Fibroblast of upper back skin (primary cell): ENCODE measurements around the gene NSG1.

Source experiments
- DNase-seq: peaks from one replicate; pipeline ENCODE4 v3.0.0-alpha.2; 2013

Gene NSG1

DNA sequence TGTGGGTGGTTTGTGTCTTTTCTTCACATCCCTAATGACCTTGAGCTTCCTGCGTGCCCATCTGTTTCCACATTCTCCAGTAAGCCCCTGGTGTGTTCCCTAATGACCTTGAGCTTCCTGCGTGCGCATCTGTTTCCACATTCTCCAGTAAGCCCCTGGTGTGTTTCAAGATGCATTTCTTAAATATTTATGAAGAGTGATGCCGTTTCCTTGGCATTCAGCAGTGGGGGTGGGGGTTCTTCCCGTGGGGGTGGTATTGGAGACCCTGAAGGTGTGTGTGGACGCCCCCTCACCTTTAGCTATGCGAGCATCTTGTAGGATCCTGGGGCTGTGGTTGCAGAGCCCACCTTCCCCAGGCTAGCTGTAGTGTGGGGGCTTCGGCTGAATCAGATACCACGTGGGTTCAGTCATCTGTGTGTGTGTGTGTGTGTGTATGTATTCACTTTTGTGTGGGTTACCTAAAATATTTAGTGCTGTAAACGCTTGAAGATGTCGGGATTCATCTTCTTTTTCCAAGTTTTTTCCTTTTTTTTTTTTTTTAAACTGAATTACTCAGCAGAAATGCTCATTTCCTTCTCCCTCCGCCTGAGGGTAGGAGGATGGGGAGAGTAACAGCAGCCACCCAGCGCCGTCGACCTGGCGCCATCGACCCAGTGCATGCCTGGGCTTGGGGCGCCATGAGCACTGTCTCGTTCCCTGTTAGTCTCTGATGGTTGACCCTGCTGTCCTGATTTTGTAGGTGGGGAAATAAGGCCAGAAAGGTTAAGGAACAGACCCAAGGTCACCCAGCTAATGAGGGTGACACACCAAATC, 9.9 kb downstream of the NSG1 start:
- peak; percentile 53 for DNase-seq

DNA sequence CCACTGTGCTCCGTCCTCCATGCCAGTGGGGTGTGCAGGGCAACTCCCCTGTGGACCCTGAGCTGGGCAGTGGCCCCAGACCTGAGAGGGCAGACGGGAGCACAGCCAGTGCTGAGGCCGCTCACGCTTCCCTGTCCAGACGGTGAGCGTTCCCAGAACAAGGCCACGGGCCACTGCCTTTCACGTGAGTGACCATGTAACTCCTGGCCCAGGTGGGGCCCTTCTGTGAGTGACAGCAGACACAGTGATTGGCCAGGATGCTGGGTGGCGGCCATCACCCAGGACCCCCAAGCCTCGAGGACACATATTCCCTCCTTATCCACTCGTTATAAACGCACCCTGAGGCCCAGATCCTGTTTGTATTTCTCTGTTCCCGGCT, 10.5 kb downstream of the NSG1 start:
- DNase-seq, result no peak

DNA sequence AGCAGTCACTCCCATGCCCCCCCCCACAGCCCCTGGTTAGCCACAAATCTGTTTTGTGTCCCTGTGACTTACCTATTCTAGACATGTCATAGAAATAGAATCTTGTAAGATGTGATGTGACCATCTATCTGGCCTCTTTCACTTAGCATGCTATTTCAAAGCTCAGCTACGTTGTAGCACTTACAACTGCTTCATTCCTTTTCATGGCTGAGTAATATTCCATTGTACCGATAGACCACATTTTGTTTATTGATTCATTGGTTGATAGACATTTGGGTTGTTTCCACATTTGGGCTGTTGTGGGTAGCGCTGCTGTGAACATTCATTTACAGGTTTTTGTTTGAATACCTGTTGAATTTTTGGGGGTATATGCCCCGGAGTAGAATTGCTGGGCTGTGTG, 11.5 kb downstream of the NSG1 start:
- no peak for DNase-seq

DNA sequence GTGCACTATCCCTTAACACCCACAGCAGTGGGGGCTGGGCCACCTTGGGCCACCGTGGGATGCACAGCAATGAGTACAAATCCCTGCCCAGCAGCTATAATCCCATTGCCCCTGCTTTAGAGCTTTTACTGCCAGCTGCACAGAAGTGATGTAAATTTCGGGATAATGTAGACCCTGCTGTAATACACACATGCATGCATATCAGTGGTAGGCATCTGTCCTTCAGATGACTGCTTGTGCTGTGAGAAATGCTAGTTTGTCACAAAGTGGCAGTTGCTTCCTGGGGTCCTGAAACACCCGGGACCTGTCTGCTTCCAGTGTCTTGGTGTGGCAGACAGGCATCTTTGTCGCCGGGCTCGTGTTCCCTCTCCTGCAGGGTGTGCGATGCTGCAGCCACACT, 14.1 kb downstream of the NSG1 start:
- DNase-seq, result no peak

DNA sequence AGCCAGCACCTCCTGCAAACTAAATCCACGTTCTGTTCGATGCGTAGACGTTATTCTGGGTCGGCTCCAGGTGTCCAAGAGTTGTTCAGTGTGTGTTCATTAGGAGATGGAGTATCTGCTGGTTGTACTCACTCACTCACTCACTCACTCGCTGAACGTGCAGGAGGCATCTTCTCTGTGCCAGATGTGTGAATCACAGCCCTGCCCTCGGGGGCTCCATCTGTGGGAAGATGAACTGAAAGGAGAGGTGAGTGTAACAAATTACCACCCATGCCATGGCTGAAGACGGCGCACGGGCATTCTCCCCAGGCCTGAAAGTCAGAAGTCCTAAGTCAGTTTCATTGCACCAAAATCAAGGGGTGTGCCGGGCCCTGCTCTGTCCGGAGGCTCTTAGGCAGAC, 16.1 kb downstream of the NSG1 start:
- peak; percentile 13 for DNase-seq

DNA sequence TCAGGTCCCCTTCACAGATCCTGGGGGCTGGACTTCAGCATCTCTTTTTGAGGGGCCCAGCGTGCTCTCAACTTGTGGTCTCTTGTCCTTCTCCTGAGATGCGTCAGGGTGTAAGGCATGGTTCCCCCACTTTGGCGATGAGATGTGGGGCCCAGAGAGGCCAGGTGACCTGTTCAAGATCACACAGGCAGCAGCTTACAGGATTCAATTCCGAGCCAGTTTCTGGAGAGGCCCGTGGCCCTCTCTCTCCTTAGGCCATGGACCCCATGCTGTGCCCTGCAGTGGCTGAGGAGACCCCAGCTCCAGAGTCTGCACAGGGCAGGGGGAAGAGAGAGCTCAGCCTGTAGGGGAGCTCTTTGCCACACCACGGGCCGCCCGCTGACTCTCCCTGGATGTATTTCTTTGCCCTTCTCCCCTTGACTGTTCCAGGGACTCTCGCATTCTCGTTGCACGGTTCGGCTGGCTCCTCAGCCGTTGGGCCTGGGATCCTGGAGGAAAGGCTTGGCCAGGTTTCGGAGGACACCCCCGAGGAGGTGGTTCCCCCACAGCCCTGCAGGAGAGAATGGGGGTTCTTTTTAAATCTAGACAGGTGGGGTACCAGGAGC, 18.6 kb downstream of the NSG1 start:
- no peak for DNase-seq

DNA sequence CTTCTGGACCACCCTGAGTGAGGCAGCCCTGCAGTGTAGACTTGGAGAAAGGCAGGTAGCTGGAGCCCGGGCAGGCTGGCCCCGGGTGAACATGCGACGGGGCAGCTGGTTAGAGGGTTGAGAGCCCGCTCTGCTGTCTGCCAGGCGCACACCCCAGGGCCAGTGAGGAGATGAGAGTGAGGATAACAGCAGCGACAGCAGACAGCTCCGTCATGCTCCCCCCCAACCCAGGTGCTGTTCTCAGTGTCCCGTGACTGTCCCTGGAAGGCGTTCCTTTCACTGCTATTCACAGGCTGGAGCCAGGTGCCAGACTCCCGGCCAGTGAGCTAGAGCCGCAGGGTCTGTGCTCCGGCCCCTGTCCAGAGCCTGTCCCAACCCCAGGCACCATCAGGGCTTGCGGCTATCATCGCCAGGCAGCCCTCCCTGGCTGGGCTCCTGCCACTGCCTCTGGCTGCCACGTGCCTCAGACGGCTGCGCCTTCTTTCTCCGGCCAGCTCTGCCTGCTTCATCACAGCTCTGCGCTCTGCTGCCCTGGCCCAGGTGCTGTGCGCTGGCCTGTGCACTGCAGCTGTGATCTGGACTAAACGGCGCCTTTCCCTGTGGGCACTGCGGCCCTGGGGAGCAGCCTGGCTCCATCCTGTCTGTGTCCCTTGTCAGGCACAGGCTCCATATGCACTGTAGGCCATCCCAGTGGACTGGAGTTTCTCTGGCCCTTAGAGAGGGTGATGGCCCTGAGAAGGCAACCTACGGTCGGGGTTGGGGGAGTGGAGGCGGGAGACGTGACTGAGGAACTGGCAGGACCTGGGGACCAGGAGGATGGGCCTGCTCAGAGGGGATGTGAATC, 19.8 kb downstream of the NSG1 start:
- DNase-seq, result no peak

DNA sequence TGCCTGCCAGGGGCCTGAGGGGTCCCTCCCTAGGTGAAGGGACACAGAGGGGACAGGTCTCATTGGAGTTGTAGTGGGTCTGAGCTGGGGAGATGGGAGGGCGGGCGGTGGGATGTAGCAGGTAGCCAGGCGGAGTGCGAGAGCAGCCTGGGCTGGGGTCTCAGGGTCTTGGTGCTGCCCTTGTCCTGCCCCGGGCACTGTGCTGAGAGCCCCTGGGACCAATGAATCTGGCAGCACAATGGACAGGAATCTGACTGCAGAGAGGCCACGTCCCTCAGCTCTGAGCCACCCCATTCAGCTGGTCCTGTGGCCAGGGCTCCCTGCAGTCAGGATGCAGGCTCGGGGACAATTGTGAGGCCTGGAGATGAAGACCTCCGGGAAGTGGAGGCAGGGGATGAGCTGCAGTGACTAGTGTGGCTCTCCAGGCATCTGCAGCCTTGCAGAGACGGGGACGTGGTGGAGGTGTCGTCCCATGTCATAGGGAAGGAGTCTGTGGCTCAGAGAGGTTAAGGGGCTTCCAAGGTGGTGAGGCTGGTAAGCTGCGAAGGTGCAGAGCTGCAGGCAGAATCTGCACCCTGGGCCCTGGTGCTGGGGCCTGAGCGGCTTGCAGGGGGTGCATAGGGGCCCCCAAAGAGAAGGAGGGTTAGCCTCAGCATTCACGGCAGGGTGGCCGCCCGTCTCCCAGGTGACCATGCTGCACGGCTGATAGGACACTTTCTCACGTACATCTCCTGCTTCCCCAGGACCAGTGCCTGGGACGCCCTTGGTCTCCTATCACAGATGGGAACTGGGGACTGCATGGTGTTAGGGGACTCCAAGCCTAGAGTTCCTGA, 20.6 kb downstream of the NSG1 start:
- DNase-seq, result no peak

DNA sequence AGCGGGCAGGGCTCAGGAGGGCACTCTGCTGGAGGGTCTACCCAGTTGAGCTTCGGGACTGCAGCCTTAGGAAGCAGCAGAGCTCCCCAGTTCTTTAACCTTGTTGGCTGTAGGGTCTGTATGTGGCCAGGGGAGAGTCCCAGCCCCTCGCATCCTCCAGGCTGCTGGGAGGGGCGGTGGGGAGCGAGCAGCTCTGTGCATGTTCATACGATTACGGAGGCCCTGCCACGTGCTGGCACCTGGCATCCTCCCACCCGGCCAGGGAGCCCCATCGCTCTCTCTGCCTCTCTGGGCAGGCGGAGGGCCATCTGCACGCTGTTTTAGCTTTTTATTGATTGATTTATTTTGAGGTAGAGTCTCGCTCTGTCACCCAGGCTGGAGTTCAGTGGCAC, 21.2 kb downstream of the NSG1 start:
- no peak for DNase-seq

DNA sequence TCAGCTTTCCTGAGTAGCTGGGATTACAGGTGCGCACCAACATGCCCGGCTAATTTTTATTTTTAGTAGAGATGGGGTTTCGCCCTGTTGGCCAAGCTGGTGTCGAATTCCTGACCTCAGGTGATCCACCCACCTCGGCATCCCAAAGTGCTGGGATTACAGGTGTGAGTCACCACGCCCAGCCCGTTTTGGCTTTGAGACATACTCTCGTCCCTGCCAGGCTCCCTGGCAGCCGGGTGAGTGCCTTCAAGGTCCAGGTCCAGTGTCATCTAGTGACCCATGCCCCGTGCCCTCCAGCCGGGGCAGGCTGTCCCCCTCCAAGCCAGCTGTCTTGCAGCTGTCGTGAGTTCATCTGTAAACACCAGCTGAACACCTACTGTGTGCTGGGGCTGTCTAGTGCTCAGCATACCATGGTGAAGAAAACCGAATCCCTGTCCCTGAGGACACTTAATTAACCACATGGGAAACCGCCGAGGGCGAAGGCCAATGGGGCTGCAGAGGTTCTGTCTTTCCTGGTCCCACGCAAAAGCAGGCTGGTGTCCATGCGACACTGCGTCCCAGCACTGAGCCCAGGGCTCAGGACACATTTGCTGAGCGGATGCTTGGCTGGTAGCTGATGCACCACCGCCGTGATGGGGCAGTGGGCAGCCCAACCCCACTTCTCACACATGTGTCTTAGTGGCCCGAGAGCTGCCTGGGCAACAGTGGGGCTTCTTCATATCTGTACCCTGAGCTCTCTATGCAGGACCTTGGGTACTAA, 21.9 kb downstream of the NSG1 start:
- DNase-seq, result no peak

DNA sequence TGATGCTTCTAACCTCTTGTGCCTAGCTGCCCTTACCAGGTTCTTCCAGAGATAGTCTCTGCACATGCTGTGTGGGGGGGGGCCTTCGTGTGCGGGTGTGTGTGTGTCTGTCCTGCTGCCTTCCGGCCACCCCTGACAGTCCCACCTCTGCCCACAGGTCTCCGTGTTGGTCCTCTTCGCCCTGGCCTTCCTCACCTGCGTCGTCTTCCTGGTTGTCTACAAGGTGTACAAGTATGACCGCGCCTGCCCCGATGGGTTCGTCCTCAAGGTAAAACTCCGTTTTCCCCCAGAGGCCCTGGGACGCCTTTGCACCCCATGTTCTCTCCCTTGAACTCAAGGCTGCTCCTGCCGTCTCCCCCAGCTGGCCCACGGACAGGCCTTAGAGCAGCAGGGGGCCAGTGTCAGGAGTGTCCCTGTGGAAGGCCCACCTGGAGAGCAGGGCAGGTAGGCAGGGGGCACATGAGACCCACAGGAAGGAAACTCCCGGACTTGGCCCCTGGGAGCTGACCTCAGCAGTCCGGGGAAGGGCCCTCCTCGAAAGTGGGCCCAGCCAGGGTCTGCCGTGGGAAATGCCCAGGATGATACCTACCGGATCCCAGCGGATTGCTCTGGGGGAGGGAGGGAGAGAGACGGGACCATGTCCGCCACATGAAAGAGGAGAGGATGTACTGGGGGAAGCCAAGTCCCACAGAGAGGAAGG, 22.7 kb downstream of the NSG1 start:
- DNase-seq, result no peak

DNA sequence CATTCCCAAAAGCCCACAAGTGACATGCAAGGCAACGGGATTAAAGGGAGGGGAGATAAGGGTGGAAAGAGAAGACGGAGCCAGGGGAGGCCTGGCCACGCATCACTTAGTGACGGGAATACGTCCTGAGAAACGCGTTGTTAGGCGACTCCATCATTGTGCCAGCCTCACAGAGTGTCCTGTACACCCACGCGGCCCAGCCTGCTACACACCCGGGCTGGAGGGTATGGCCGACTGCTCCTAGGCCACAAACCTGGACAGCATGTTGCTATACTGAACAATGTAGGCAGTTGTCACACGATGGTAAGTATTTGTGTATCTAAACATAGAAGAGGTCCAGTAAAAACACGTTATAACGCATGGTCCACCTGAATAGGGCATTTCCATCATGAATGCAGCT, 23.4 kb downstream of the NSG1 start:
- DNase-seq, result no peak

DNA sequence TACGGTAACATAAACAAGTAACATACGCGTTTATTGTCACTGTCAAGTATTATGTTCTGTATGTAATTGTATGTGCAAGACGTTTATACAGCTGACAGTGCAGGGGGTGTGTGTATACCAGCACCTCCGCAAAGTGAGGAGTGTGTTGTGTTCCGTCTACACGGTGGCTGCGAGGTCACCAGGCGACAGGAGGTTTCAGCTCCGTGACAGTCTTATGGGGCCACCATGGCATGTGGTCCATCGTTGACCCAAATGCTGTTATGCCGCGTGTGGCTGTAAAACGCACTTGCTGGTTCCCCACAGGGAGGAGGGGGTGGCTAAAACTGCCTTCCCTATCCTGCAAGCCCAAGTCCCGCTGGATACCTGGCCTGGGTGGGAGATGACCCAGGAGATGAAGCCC, 25.0 kb downstream of the NSG1 start:
- no peak for DNase-seq

DNA sequence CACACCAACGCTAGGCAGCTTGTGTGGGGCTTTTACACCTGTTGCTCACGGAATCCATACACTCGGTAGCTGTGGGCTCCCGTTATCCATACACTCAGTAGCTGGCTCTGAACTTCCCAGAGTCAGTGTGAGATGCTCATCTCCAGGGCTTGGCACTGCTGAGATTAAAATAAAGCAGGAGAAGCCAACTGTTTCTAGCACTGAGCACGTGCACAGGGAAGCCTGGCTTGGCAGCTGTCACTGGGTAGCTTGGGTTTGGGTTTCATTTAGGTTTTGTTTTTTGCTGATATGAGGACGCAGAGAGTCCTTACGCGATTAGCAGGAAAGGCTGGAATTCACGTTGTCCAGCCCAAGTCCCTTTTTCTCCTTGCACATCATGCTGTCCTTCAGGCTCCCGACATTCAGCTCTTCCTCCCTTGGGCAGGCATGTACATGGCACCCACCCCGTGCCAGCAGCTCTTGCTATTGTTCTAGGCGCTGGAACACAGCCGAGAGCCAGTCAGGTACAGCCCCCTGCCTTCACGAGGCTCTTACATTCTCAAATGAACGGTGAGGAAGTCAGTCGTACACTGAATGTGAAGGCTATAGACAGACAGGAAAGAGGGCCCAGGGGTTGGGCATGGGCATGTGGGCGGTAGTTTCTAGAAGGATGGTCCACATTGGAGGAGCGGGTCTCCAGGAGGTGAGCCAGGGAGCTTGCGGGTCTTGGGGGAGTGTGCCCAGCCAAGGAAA, 25.9 kb downstream of the NSG1 start:
- no peak for DNase-seq

DNA sequence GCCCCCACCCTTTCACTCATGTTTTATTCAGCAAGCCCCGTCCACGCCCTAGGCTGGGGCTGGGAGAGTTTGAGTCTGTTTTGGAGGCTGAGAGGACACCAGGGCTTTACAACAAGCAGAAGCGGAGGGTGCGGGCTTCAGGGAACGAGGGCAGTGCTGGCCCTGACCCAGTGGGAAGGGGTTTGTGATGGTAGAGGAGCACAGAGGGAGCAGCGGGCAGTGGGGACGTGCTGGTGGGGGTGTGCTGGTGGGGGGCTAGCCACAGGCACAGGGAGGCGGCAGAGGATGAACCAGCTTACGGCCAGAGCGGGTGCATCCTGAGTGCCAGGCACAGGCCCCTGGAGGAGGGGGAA, 26.4 kb downstream of the NSG1 start:
- no peak for DNase-seq

DNA sequence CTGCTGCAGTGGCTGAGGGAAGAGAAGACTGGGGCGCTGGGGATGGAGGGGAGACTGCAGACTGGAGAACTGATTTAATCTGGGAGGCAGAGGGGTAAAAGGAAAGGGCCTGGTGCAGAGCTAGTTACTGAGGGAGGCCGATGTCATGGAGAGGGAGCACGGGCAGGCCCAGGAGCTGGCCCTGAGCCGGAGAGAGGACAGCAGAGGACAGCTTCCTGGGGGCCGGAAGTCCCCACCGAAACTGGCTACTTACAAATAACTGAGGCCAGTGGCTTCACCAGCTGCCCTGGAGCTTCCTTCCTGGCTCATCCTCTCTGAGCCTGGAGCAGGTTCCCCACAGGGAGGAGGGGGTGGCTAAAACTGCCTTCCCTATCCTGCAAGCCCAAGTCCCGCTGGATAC, 26.9 kb downstream of the NSG1 start:
- DNase-seq, result no peak

DNA sequence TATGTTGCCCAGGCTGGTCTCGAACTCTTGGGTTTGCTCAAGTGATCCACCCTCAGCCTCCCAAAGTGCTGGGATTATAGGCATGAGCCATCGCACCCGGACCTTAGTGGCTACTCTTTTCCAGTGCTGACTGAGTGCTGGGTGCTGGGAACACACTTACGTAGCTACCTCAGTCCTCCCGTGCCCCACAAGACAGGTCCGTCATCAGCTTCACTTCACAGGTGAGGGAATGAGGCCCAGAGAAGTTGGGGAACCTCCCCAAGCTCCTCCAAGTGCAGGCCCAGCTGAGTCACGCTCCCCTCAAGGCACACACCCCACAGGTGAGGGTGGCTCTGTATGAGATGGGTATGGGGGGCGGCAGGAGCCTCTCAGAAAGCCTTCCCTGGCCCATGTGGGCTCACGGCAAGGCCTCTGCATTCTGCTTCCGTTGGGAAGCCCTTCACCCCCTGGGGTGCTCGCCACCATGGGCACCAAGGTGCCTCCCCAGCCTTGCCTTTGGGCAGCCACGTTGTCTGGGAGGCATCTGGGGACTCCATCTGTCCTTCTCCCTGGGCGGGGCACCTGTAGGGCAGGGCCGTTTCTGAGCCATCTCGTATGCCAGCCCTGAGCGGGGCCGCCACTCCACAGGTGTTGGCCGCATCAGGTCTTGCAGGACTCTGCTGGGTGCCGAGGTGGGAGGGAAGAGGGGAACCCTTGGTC, 28.4 kb downstream of the NSG1 start:
- DNase-seq, result no peak

DNA sequence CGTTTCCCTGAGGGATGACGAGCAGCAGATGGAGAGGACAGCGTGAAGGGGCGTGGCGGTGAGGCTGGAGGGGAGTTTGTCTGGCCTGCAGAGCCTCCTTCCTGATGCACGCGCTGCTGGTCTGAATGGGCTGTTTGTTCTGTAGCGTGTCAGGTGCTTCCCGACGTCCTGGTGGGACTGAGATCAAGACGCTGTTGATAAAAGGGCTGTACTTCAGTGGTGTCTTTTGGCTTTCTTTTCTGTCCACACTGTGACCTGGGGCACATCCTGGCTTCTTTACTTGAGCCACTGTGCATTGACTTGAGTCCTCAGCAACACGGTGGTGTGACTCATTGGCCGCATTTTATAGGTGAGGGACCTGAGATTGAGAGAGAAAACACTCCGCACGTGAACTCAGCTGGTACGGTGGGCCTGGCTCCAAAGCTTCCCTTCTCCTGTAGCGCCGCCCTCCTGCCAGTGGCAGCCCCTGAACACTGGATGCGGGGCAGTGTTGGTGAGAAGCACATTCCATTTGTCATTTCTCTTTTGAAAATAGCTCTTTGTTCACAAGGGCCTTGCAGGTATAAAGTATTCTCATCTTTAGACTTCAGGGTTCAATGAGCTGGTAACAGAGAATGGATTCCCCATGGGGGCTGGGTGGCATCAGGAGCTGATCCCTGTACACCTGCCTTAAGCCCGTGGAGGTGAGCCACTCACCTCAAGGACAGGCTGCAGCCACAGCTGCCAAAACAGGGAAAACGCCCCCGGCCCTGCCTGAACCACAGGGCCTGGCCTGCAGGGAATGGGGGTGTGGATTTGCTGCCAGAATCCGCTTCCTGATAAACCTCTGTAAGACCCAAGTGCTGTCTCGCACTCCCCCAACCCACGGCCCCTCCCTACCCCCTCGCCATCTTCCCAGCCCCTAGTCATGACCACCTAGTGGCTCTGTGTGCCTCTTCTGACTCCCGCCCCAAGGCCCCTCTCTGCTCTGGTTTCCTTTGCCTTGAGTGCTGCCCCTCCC, 29.2 kb downstream of the NSG1 start:
- DNase-seq, result no peak

DNA sequence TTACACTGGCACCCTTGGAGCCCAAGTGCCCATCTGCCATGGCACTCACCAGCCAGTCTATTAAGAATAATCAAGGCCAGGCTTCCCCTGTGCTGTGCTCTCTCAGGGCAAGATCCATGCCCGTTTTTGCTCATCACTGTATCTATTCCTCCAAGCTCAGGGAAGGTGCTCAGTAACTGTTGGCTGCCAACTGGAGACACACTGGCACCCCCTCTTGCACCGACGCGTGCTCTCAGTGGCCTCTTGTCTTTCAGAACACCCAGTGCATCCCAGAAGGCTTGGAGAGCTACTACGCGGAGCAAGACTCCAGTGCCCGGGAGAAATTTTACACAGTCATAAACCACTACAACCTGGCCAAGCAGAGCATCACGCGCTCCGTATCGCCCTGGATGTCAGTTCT, 30.1 kb downstream of the NSG1 start:
- DNase-seq, result no peak
